Calu3 (cell line): ENCODE data around the gene CDC42BPB. TPM values are rescaled to one million over a fixed set of nuclear protein-coding genes. Genes with fewer than 3 reads are reported as not detected.

Experiments used
- BruUV-seq: library from RNA; stranded (reverse); fragments of 400-500 nt; replicated peaks from 2 replicates; lab custom pipeline; 2021; lab: Mats Ljungman, UMichigan
- CTCF ChIA-PET: fragments of 300-600 bp; sonication (Branson Sonifier 250); formaldehyde crosslinking; loops from one replicate; lab custom pipeline; 2022; ENCODE audit warnings: antibody characterized with exemption; lab: Charles Lee
- DNase-seq: peaks from one replicate; pipeline ENCODE4 v3.0.0; 2022
- H3K27ac Mint-ChIP-seq: one replicate; pipeline ENCODE4 v1.8.0; 2022; ENCODE audit warnings: mixed read lengths; ENCODE audit not compliant: unreplicated experiment
- H3K27me3 Mint-ChIP-seq: one replicate; pipeline ENCODE4 v1.8.0; 2022; ENCODE audit warnings: mixed read lengths; ENCODE audit not compliant: unreplicated experiment
- H3K36me3 Mint-ChIP-seq: one replicate; pipeline ENCODE4 v1.8.0; 2022; ENCODE audit warnings: mild to moderate bottlenecking, moderate library complexity, mixed read lengths; ENCODE audit not compliant: insufficient read depth, unreplicated experiment
- H3K4me1 Mint-ChIP-seq: one replicate; pipeline ENCODE4 v1.8.0; 2022; ENCODE audit warnings: mild to moderate bottlenecking, low read depth, mixed read lengths; ENCODE audit not compliant: unreplicated experiment
- H3K4me3 Mint-ChIP-seq: one replicate; pipeline ENCODE4 v1.8.0; 2022; ENCODE audit warnings: mild to moderate bottlenecking, low read depth, moderate library complexity, mixed read lengths; ENCODE audit not compliant: unreplicated experiment
- H3K9me3 Mint-ChIP-seq: one replicate; pipeline ENCODE4 v1.8.0; 2022; ENCODE audit warnings: low read depth, mixed read lengths; ENCODE audit not compliant: unreplicated experiment
- CTCF ChIP-seq: fragments of 200-600 bp; IDR thresholded peaks from one replicate; pipeline ENCODE4 v1.8.0; 2022; ENCODE audit warnings: antibody characterized with exemption; ENCODE audit not compliant: unreplicated experiment
- intact Hi-C: fragments of 100-400 bp; cut with micrococcal nuclease; formaldehyde crosslinking; loops from one replicate; pipeline ENCODE4 v1.10.0; 2022; ENCODE audit not compliant: unreplicated experiment
- total RNA-seq: library from RNA; stranded (reverse); gene quantifications from 2 replicates; pipeline ENCODE4 v1.2.3, GENCODE V29; 2022

Gene CDC42BPB
- total RNA-seq, 1 experiment from 2014 or later: 98.7 TPM

DNA sequence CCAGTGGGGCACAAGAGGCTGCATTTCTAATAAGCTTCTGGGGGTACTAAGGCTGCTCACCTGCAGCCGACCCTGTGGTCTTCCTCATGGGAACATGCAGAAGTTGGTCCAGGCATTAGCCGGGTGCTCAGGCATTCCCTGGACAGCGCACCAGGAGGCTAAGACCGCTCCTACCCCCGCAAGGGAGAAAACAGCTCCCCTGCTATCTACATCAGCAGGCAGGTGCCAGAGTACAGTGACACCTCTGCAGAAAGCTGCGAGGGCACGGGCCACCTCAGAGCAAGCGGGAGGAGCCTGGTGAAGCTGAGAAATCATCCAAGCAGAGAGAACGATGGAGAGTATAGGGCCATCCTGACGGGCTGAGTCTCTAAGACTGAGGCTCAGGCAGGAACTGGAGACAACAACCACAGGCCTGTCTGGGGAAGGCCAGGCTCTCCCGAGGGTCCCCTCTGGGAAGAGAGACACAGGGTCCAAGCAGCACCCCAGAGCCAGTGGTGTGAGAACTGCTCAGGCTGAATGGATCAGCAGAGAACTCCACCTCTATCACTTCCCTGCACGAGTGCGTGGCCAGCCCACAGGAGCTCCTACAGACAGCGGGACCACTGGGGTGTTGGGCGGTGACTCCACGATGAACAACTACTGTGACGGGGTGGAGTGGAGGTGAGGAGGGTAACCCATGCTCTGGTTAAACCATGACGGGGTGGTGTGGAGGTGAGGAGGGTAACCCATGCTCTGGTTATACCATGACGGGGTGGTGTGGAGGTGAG is 72.8 kb downstream of the CDC42BPB start:
- DNase-seq: no peak
- intact Hi-C loops: no loop called here
- Mint-ChIP-seq H3K36me3 (peaks cover 56% of the 10 kb centered on the region), H3K4me1 (peaks cover 17% of the 10 kb centered on the region), H3K27me3 (no peaks in the 10 kb centered on the region), H3K9me3 (peaks cover 4% of the 10 kb centered on the region), H3K4me3 (no peak overlapping the region), H3K27ac (no peak overlapping the region)
- CTCF ChIA-PET: no interaction called here
- no TSS peak for BruUV-seq
- TF ChIP-seq CTCF: no peak

DNA sequence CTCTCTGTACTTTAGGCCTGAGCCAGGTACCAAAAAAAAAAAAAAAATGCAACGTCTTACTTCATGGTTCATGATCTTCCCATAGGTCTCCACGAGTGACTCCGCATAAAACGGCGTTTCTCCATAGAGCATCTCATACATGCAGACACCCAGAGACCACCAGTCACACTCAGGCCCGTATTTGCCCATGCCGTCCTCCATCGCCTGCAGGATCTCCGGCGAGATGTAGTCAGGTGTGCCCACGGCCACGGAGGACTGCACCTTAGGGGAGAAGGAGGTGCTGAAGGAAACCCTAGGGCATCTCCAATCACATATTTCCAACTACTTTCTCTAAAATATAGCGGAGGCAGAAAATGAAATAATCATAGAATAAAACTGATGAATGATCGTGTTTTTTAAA is 73.9 kb downstream of the CDC42BPB start:
- BruUV-seq: no TSS peak
- H3K9me3 Mint-ChIP-seq: peaks cover 4% of the 10 kb centered on the region
- CTCF ChIA-PET: no interaction called here
- no peak overlapping the region for H3K27ac Mint-ChIP-seq
- H3K4me1 Mint-ChIP-seq: peaks cover 17% of the 10 kb centered on the region
- no peak overlapping the region for H3K4me3 Mint-ChIP-seq
- TF ChIP-seq CTCF: no peak
- DNase-seq: no peak
- peaks cover 50% of the 10 kb centered on the region for H3K36me3 Mint-ChIP-seq
- intact Hi-C loops: no loop called here
- no peaks in the 10 kb centered on the region for H3K27me3 Mint-ChIP-seq

DNA sequence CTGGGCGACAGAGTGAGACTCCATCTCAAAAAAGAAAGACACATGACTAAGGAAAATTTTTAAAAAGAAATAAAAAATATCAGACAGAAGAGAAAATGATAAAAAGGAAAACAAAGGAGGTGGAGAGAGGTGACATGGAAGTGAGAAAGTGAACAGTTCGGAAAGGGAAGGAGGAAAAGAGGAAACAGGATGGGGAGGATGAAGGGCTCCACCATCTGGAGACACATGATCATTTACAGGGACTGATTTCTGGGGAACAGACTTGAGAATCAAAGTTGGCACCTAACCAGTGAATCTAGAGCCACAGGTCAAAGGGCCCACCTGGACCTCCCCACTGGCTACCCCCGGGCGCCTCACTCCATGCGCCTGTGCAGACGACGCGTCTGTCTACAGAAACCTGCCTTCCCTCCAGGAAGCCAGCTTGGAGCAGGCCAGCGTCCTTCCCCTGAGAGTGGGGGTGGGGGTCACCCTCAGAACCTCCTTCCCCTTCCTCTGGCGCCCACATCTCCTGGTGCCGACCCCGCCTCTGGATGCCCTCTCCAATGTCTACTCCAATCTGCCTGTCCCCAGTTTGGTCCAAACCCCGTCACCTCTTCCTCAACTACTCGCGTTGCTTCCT is 74.4 kb downstream of the CDC42BPB start:
- CTCF ChIA-PET: no interaction called here

GRCh38 chr14:102980409-102980810 is 76.9 kb downstream of the CDC42BPB start:
- H3K27ac Mint-ChIP-seq: no peak overlapping the region
- no peak for DNase-seq
- H3K36me3 Mint-ChIP-seq: peaks cover 56% of the 10 kb centered on the region
- no peaks in the 10 kb centered on the region for H3K9me3 Mint-ChIP-seq
- H3K27me3 Mint-ChIP-seq: no peaks in the 10 kb centered on the region
- no peak overlapping the region for H3K4me3 Mint-ChIP-seq
- intact Hi-C loops: no loop called here
- TF ChIP-seq CTCF: no peak
- no peaks in the 10 kb centered on the region for H3K4me1 Mint-ChIP-seq
- CTCF ChIA-PET: interaction anchor here (1.3 kb wide), 1 partner anchor 92 kb away, joined by 3 read pairs; no protein-coding TSS in a partner anchor
- no TSS peak for BruUV-seq

More for the DNA sequence above, 74.4 kb downstream of the CDC42BPB start:
- BruUV-seq: no TSS peak
- intact Hi-C loops: no loop called here
- H3K27me3 Mint-ChIP-seq: no peaks in the 10 kb centered on the region
- peaks cover 46% of the 10 kb centered on the region for H3K36me3 Mint-ChIP-seq
- no peak overlapping the region for H3K27ac Mint-ChIP-seq
- no peak for TF ChIP-seq CTCF
- peaks cover 13% of the 10 kb centered on the region for H3K4me1 Mint-ChIP-seq
- no peak for DNase-seq
- H3K4me3 Mint-ChIP-seq: no peak overlapping the region
- H3K9me3 Mint-ChIP-seq: peaks cover 3% of the 10 kb centered on the region
